K562 (cell line): ENCODE results near the gene ANO6. TPM values are rescaled to one million over a fixed set of nuclear protein-coding genes. Genes with fewer than 3 reads are reported as not detected.

Source experiments
- ATAC-seq: fragments of 200-7000 bp; cut with Tn5 transposase; 3 replicates; pipeline ENCODE4 v1.9.1; 2020; ENCODE audit warnings: moderate library complexity
- BruUV-seq: library from RNA; stranded (reverse); fragments of 400-500 nt; replicated peaks from 2 replicates; lab custom pipeline; 2021; lab: Mats Ljungman, UMichigan
- CTCF ChIA-PET: fragments of 300-600 bp; formaldehyde crosslinking; extraction: SDS; loops from one replicate; lab custom pipeline; 2021; ENCODE audit warnings: low intra/inter-chr PET ratio; lab: Yijun Ruan, JAX
- POLR2A ChIA-PET: fragments of 300-600, 350-650 bp; sonication (Branson Sonifier 250); formaldehyde crosslinking; extraction: SDS; loops from one replicate; lab custom pipeline; 2021; ENCODE audit warnings: antibody characterized with exemption, inconsistent platforms; lab: Yijun Ruan, JAX
- DNase-seq, 4 experiments: peaks; one replicate each; pipeline versions ENCODE4 v3.0.0 to v3.0.0-alpha.2; 2011 to 2018; ENCODE audit warnings: low spot score in 3 of 4, mixed read lengths in 3 of 4; ENCODE audit errors: extremely low read depth in 1 of 4
- FAIRE-seq: peaks from 2 replicates; lab custom pipeline; 2011; peaks lifted over from hg19 to GRCh38; lab: Jason Lieb, UNC
- H2AFZ ChIP-seq: 2 replicates; pipeline ENCODE4 v1.6.0; 2011; ENCODE audit warnings: low read depth, low read length, control low read depth, inconsistent platforms
- H3K27ac ChIP-seq: fragments of 200-600 bp; 3 replicates; pipeline ENCODE4 v1.8.0; 2011; ENCODE audit warnings: low read depth, mild to moderate bottlenecking, control low read depth, inconsistent platforms, low read length, moderate library complexity, mixed read lengths; ENCODE audit errors: extremely low read depth
- H3K27me3 ChIP-seq, 2 experiments: fragments of 300-600 bp in 1 of 2; 2 replicates in 1 of 2; 3 replicates in 1 of 2; pipeline versions ENCODE4 v1.6.0 to v1.8.0; 2011; ENCODE audit warnings: inconsistent platforms in 2 of 2, low read length in 2 of 2, mild to moderate bottlenecking in 1 of 2, mixed read lengths in 1 of 2, moderate library complexity in 1 of 2; ENCODE audit not compliant: control insufficient read depth in 2 of 2, insufficient read depth in 2 of 2
- H3K36me3 ChIP-seq: fragments of 300-600 bp; 3 replicates; pipeline ENCODE4 v1.8.0; 2011; ENCODE audit warnings: mild to moderate bottlenecking, low read length, inconsistent platforms; ENCODE audit not compliant: control insufficient read depth, insufficient read depth
- H3K4me1 ChIP-seq, 2 experiments: fragments of 200-600 bp in 1 of 2; replicated peaks in 1 of 2; 2 replicates in 1 of 2; 3 replicates in 1 of 2; pipeline versions ENCODE4 v1.5.1 to v1.8.0; 2011; ENCODE audit warnings: inconsistent platforms in 2 of 2, low read length in 2 of 2, mild to moderate bottlenecking in 1 of 2, mixed read lengths in 1 of 2, moderate library complexity in 1 of 2; ENCODE audit not compliant: control insufficient read depth in 2 of 2, insufficient read depth in 2 of 2
- H3K4me2 ChIP-seq: 2 replicates; pipeline ENCODE4 v1.6.1; 2011; ENCODE audit warnings: low read length, control low read depth, inconsistent platforms, mixed read lengths; ENCODE audit not compliant: insufficient read depth
- H3K4me3 ChIP-seq: fragments of 200-600 bp; sonication (generic), shearing (Covaris generic); 2 replicates; pipeline ENCODE4 v1.5.1; 2016; ENCODE audit warnings: control low read depth, inconsistent platforms
- H3K79me2 ChIP-seq: fragments of 200-600 bp; 3 replicates; pipeline ENCODE4 v1.8.0; 2011; ENCODE audit warnings: low read length, inconsistent platforms; ENCODE audit not compliant: control insufficient read depth, insufficient read depth
- H3K9ac ChIP-seq, 2 experiments: 2 replicates each; pipeline versions ENCODE4 v1.6.0 to v1.6.1; 2011; ENCODE audit warnings: low read depth in 2 of 2, low read length in 2 of 2, control low read depth in 1 of 2, inconsistent platforms in 1 of 2, mild to moderate bottlenecking in 1 of 2, mixed read lengths in 1 of 2; ENCODE audit not compliant: insufficient read depth in 1 of 2
- H3K9me1 ChIP-seq: one replicate; pipeline ENCODE4 v1.6.0; 2011; ENCODE audit warnings: inconsistent platforms, mild to moderate bottlenecking, low read length, moderate library complexity; ENCODE audit not compliant: control insufficient read depth, insufficient read depth
- H3K9me3 ChIP-seq: replicated peaks from 2 replicates; pipeline ENCODE4 v1.5.1; 2011; ENCODE audit warnings: low read depth, low read length, inconsistent platforms; ENCODE audit not compliant: control insufficient read depth, insufficient read depth
- H4K20me1 ChIP-seq: replicated peaks from 2 replicates; pipeline ENCODE4 v1.6.1; 2011; ENCODE audit warnings: low read length, inconsistent platforms, mixed read lengths; ENCODE audit not compliant: control insufficient read depth, insufficient read depth
- DDX20 ChIP-seq: fragments of 450-650 bp; IDR thresholded peaks from 2 replicates; pipeline ENCODE4 v1.6.1; 2016; ENCODE audit warnings: missing genetic modification characterization, low read depth, mild to moderate bottlenecking, missing compliant biosample characterization, moderate library complexity
- FOXO4 ChIP-seq: fragments of 450-650 bp; formaldehyde crosslinking; IDR thresholded peaks from 2 replicates; pipeline ENCODE4 v1.4.0; 2020; ENCODE audit warnings: mild to moderate bottlenecking, moderate library complexity
- GABPB1 ChIP-seq: sonication (generic); formaldehyde crosslinking; IDR thresholded peaks from 2 replicates; pipeline ENCODE4 v1.8.0; 2022; ENCODE audit warnings: mild to moderate bottlenecking, missing genetic modification reagents
- MAFK ChIP-seq: IDR thresholded peaks from 2 replicates; pipeline ENCODE4 v1.6.1; 2011; ENCODE audit warnings: low read length, improper control_type of control experiment
- PML ChIP-seq: IDR thresholded peaks from 2 replicates; pipeline ENCODE4 v1.6.1; 2012; ENCODE audit warnings: low read length, inconsistent platforms
- PURB ChIP-seq: sonication (generic); formaldehyde crosslinking; IDR thresholded peaks from 2 replicates; pipeline ENCODE4 v1.9.0; 2021; ENCODE audit warnings: low read depth, mild to moderate bottlenecking, missing genetic modification reagents
- RBM14 ChIP-seq: fragments of 200-400 bp; formaldehyde crosslinking; IDR thresholded peaks from 2 replicates; pipeline ENCODE4 v1.6.1; 2018; ENCODE audit warnings: low read depth, mild to moderate bottlenecking, low read length, moderate library complexity, borderline replicate concordance; ENCODE audit not compliant: insufficient read depth
- THRB ChIP-seq: fragments of 450-650 bp; formaldehyde crosslinking; conservative IDR thresholded peaks from 2 replicates; pipeline ENCODE4 v1.4.0; 2022; ENCODE audit warnings: mild to moderate bottlenecking, missing genetic modification characterization
- ZKSCAN1 ChIP-seq: fragments of 150-350 bp; IDR thresholded peaks from 2 replicates; pipeline ENCODE4 v1.6.1; 2016; ENCODE audit warnings: low read depth, low read length
- WGBS: fragments of 100-300 bp; shearing (Covaris generic); methylation state at CpG from one replicate; pipeline ENCODE4 v1.1.6; 2016; ENCODE audit warnings: low coverage, mixed read lengths; ENCODE audit not compliant: insufficient coverage; ENCODE audit errors: missing lambda C conversion rate; 5-methylcytosine and 5-hydroxymethylcytosine counted together
- in situ Hi-C: fragments of 300-500 bp; cut with MboI; formaldehyde crosslinking; loops from 4 replicates; pipeline ENCODE4 v1.15.0; 2018; ENCODE audit warnings: inconsistent platforms, mixed read lengths
- intact Hi-C: fragments of 100-400 bp; cut with micrococcal nuclease; formaldehyde crosslinking; loops from 2 replicates; pipeline ENCODE4 v1.14.2; 2022
- polyA plus RNA-seq, 8 experiments: library from polyadenylated mRNA; depleted of rRNA in 4 of 8; stranded (reverse) in 5 of 8; unstranded in 3 of 8; fragments of >200 nt; fragmentation: Nextera tagmentation in 2 of 8; fragmentation: Illumina TruSeq in 1 of 8; extraction: Ambion mirVana in 2 of 8; extraction: Trizol in 1 of 8; gene quantifications; 2 replicates each; pipeline versions ENCODE4 v1.2.1 to v1.2.3, GENCODE V29; 2011 to 2014; ENCODE audit warnings: inconsistent platforms in 1 of 8, missing spikeins in 1 of 8
- total RNA-seq, 7 experiments: library from RNA; depleted of rRNA in 6 of 7; stranded (reverse); fragments of >200 nt in 6 of 7; fragmentation: Illumina TruSeq in 2 of 7; extraction: Trizol in 2 of 7; gene quantifications; 2 replicates each; pipeline versions ENCODE4 v1.2.1 to v1.2.3, GENCODE V29; 2011 to 2021; ENCODE audit warnings: low replicate concordance in 1 of 7
- TF ChIP-seq, protein P1 (sequence below): sonication (generic); formaldehyde crosslinking; IDR thresholded peaks from 2 replicates; pipeline ENCODE4 v1.8.1; 2023; ENCODE audit warnings: missing genetic modification reagents, mild to moderate bottlenecking, borderline replicate concordance
- TF ChIP-seq, protein P2 (sequence below): sonication (generic); formaldehyde crosslinking; IDR thresholded peaks from 2 replicates; pipeline ENCODE4 v1.5.0; 2020; ENCODE audit warnings: missing genetic modification reagents

The ANO6 gene
- total and polyA plus RNA-seq, 9 of the 15 experiments (the other 6 are each of a cell fraction or from before 2014, with no cell fraction given): 3.5 to 24.7 (median 20.3) TPM

DNA sequence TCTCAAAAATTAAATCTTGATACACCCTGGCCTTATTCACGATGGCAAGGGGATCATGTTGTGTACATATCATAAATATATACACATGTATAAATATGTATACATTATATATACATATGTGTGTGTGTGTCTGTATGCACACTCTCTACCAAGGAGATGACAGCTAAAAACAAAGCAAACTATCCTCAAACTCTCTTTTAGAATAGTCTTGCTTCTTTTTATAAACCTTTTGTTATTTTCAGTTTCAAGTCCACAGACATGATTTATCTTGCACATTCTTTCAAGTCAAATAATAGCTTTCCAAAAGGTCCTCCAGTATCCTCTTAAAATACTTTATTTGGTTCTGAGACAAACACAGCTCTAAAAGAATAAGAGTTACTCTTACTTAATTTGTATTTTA is 8.4 kb downstream of the ANO6 start:
- H3K9me3 ChIP-seq: no peaks in the 10 kb centered on the region
- H3K27ac ChIP-seq: no peak overlapping the region
- H3K4me3 ChIP-seq: no peak overlapping the region
- peaks cover 8% of the 10 kb centered on the region; the same call in 1 of the 2 replicates for H4K20me1 ChIP-seq
- H3K36me3 ChIP-seq: no peaks in the 10 kb centered on the region; the same call in 2 of the 3 replicates
- no peaks in the 10 kb centered on the region for H3K9me1 ChIP-seq
- H2AFZ ChIP-seq: no peak overlapping the region
- no peaks in the 10 kb centered on the region for H3K27me3 ChIP-seq
- H3K4me1 ChIP-seq: peaks cover 4 to 19% of the 10 kb centered on the region in 2 experiments
- ChIA-PET POLR2A (interaction anchor here (0.6 to 1.9 kb wide), 3 partner anchors 10 to 16 kb away, joined by 3 to 6 read pairs (median 6); no protein-coding TSS in a partner anchor), CTCF (no interaction called here)
- H3K79me2 ChIP-seq: peaks cover 65% of the 10 kb centered on the region
- no peak for DNase-seq
- no peak for FAIRE-seq
- in situ Hi-C loops: no loop called here
- intact Hi-C loops: no loop called here
- 30% methylated on average over 1 of the region's 1 CpG for WGBS
- H3K9ac ChIP-seq: no peak overlapping the region; a peak in 1 of 4 replicates
- no peak for ATAC-seq
- no peak overlapping the region for H3K4me2 ChIP-seq
- no TSS peak for BruUV-seq
- no peak for TF ChIP-seq PURB (CRISPR knock-in tag)
- no peak for TF ChIP-seq GABPB1 (CRISPR knock-in tag)
- no peak for TF ChIP-seq RBM14
- TF ChIP-seq FOXO4 (CRISPR knock-in tag): no peak
- TF ChIP-seq, protein P1, sequence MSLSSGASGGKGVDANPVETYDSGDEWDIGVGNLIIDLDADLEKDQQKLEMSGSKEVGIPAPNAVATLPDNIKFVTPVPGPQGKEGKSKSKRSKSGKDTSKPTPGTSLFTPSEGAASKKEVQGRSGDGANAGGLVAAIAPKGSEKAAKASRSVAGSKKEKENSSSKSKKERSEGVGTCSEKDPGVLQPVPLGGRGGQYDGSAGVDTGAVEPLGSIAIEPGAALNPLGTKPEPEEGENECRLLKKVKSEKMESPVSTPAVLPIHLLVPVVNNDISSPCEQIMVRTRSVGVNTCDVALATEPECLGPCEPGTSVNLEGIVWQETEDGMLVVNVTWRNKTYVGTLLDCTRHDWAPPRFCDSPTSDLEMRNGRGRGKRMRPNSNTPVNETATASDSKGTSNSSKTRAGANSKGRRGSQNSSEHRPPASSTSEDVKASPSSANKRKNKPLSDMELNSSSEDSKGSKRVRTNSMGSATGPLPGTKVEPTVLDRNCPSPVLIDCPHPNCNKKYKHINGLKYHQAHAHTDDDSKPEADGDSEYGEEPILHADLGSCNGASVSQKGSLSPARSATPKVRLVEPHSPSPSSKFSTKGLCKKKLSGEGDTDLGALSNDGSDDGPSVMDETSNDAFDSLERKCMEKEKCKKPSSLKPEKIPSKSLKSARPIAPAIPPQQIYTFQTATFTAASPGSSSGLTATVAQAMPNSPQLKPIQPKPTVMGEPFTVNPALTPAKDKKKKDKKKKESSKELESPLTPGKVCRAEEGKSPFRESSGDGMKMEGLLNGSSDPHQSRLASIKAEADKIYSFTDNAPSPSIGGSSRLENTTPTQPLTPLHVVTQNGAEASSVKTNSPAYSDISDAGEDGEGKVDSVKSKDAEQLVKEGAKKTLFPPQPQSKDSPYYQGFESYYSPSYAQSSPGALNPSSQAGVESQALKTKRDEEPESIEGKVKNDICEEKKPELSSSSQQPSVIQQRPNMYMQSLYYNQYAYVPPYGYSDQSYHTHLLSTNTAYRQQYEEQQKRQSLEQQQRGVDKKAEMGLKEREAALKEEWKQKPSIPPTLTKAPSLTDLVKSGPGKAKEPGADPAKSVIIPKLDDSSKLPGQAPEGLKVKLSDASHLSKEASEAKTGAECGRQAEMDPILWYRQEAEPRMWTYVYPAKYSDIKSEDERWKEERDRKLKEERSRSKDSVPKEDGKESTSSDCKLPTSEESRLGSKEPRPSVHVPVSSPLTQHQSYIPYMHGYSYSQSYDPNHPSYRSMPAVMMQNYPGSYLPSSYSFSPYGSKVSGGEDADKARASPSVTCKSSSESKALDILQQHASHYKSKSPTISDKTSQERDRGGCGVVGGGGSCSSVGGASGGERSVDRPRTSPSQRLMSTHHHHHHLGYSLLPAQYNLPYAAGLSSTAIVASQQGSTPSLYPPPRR (CRISPR knock-in tag): no peak
- TF ChIP-seq DDX20 (tag): no peak
- TF ChIP-seq, protein P2, sequence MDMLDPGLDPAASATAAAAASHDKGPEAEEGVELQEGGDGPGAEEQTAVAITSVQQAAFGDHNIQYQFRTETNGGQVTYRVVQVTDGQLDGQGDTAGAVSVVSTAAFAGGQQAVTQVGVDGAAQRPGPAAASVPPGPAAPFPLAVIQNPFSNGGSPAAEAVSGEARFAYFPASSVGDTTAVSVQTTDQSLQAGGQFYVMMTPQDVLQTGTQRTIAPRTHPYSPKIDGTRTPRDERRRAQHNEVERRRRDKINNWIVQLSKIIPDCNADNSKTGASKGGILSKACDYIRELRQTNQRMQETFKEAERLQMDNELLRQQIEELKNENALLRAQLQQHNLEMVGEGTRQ (CRISPR knock-in tag): no peak
- TF ChIP-seq PML: no peak
- TF ChIP-seq ZKSCAN1: no peak
- TF ChIP-seq MAFK: no peak
- no peak for TF ChIP-seq THRB (CRISPR knock-in tag)
